NB4 (cell line): Measurements from ENCODE around the gene OR51D1.

Source experiments
- CTCF ChIP-seq: IDR thresholded peaks from one replicate; pipeline ENCODE4 v1.5.1; 2012; ENCODE audit warnings: low read depth, low read length
- POLR2A ChIP-seq: IDR thresholded peaks from 2 replicates; pipeline ENCODE4 v1.6.1; 2011; ENCODE audit warnings: mild to moderate bottlenecking; ENCODE audit not compliant: insufficient read length; ENCODE audit errors: extremely low read depth

- TF ChIP-seq CTCF (no peak), POLR2A (no peak)
These were observed 25.3 kb upstream of the OR51D1 start for GRCh38 chr11:4611986-4612385.
